Ovary (tissue), 9 donors: ENCODE measurements around the gene TJP2. TPM values are rescaled to one million over a fixed set of nuclear protein-coding genes. Genes with fewer than 3 reads are reported as not detected.

Experiments used
- DNase-seq, 5 donors: peaks; one replicate each; pipeline ENCODE4 v3.0.0-alpha.2; 2019 to 2020
- H3K27ac ChIP-seq, 2 donors: fragments of 200-600 bp; one replicate each; pipeline versions ENCODE4 v1.5.1 to v1.8.0; 2019 to 2022
- H3K27me3 ChIP-seq: fragments of 200-600 bp; one replicate; pipeline ENCODE4 v1.8.0; 2022
- H3K36me3 ChIP-seq: fragments of 200-600 bp; sonication (generic); one replicate; pipeline ENCODE4 v1.5.1; 2019
- H3K4me1 ChIP-seq: one replicate; pipeline ENCODE4 v1.8.1; 2013; ENCODE audit warnings: mild to moderate bottlenecking, moderate library complexity; ENCODE audit not compliant: insufficient read depth
- H3K4me3 ChIP-seq: fragments of 200-600 bp; sonication (generic); one replicate; pipeline ENCODE4 v1.5.1; 2017
- H3K9me3 ChIP-seq, 2 donors: fragments of 200-600 bp in 1 of 2; sonication (generic) in 1 of 2; one replicate each; pipeline versions ENCODE4 v1.5.1 to v1.8.1; 2013 to 2019; ENCODE audit warnings: mild to moderate bottlenecking in 1 of 2, moderate library complexity in 1 of 2
- CTCF ChIP-seq, 3 donors: fragments of 450-650 bp in 2 of 3; fragments of 200-600 bp in 1 of 3; IDR thresholded peaks; one replicate each; pipeline versions ENCODE4 v1.5.1 to v1.8.0; 2016 to 2022; ENCODE audit warnings: antibody characterized with exemption in 3 of 3, mild to moderate bottlenecking in 1 of 3
- EP300 ChIP-seq: sonication (generic); formaldehyde crosslinking; IDR thresholded peaks from one replicate; pipeline ENCODE4 v1.6.1; 2017; ENCODE audit warnings: antibody characterized with exemption
- POLR2A ChIP-seq: fragments of 450-650 bp; IDR thresholded peaks from one replicate; pipeline ENCODE4 v1.6.1; 2017; ENCODE audit warnings: antibody characterized with exemption, mild to moderate bottlenecking, moderate library complexity
- WGBS, 3 donors: extraction: QIAGEN DNeasy Blood & Tissue Kit in 1 of 3; methylation state at CpG; one replicate each; pipeline versions ENCODE4 v1.1.5 to v1.1.7; 2013 to 2017; 5-methylcytosine and 5-hydroxymethylcytosine counted together
- intact Hi-C, 4 donors: fragments of 100-400 bp; cut with DNase I; formaldehyde crosslinking; loops; one replicate each; pipeline versions ENCODE4 v1.11.0 to v1.15.1; 2022 to 2023
- polyA plus RNA-seq, 2 donors: library from polyadenylated mRNA; stranded (reverse); fragments of 200-250 nt in 1 of 2; fragments of 350-450 nt in 1 of 2; fragmentation: Illumina TruSeq in 1 of 2; extraction: RNeasy Lipid Tissue Mini Kit (QIAGEN cat#74804) in 1 of 2; gene quantifications; one replicate each; pipeline ENCODE4 v1.2.3, GENCODE V29; 2013 to 2014
- total RNA-seq, 7 donors: library from RNA; depleted of rRNA in 2 of 7; stranded (reverse); fragments of >200 nt in 2 of 7; fragmentation: NEBNext Ultra II Directional in 3 of 7; extraction: Animal tissue kit (Norgen Biotek cat#: 25700) in 3 of 7; gene quantifications; one replicate each; pipeline versions ENCODE4 v1.1.0 to v1.2.4, GENCODE V29; 2016 to 2023
- donor health status: DM: no; HTN: no; CAD: no; lungs with moderate emphysema.
- donor health status: DM: no; HTN: no; CAD: no.
- donor health status: Bipolar disorder and iron deficiency.
- donor health status: DM: yes; HTN: yes; CAD: no.
- donor health status: DM: no; HTN: no; CAD: no.
- donor health status: DM: yes; HTN: yes; CAD: no.

TJP2 gene
- total and polyA plus RNA-seq, 9 donors = 40.5 to 143 (median 68.5) TPM

- Histone ChIP-seq H3K9me3 (peaks cover 0 to 2% of the 10 kb centered on the region in 2 donors), H3K4me1 (no peaks in the 10 kb centered on the region), H3K27ac (no peak overlapping the region), H3K4me3 (no peak overlapping the region), H3K27me3 (no peaks in the 10 kb centered on the region), H3K36me3 (no peaks in the 10 kb centered on the region)
- 66 to 73% (median 69%) methylated on average over 4 of the region's 4 CpGs for WGBS, 3 donors
- intact Hi-C loops = no loop called here
- TF ChIP-seq CTCF (IDR thresholded peaks at IDR 0.05) (no peak), POLR2A (no peak), EP300 (no peak)
- DNase-seq = no peak
These were observed 99.1 kb downstream of the TJP2 start for GRCh38 chr9:69273161-69273560.

- Histone ChIP-seq H3K27me3 (no peaks in the 10 kb centered on the region), H3K36me3 (no peaks in the 10 kb centered on the region), H3K4me1 (no peaks in the 10 kb centered on the region), H3K9me3 (peaks cover 0 to 2% of the 10 kb centered on the region in 2 donors), H3K4me3 (no peak overlapping the region), H3K27ac (no peak overlapping the region)
- intact Hi-C loops = no loop called here
- 49 to 83% (median 52%) methylated on average over 5 of the region's 5 CpGs for WGBS, 3 donors
- no peak for DNase-seq
- no peak for TF ChIP-seq CTCF (IDR thresholded peaks at IDR 0.05)
- TF ChIP-seq EP300 = peak; percentile 19
These were observed 102.7 kb downstream of the TJP2 start for GRCh38 chr9:69276775-69277174.

- Histone ChIP-seq H3K4me1 (no peaks in the 10 kb centered on the region), H3K36me3 (no peaks in the 10 kb centered on the region), H3K9me3 (peaks cover 0 to 2% of the 10 kb centered on the region in 2 donors), H3K27me3 (no peaks in the 10 kb centered on the region), H3K4me3 (no peak overlapping the region), H3K27ac (no peak overlapping the region)
- TF ChIP-seq CTCF (IDR thresholded peaks at IDR 0.05) = no peak
- no peak for TF ChIP-seq EP300
- TF ChIP-seq POLR2A = no peak
- DNase-seq = no peak
- intact Hi-C loops = no loop called here
- WGBS, 3 donors = 77 to 83% (median 78%) methylated on average over 5 of the region's 5 CpGs
These were observed 105.1 kb downstream of the TJP2 start for GRCh38 chr9:69279084-69279731.

- 12 to 26% (median 13%) methylated on average over 3 of the region's 3 CpGs for WGBS, 3 donors
- Histone ChIP-seq H3K4me3 (no peak overlapping the region), H3K36me3 (no peaks in the 10 kb centered on the region), H3K27me3 (no peaks in the 10 kb centered on the region), H3K4me1 (no peaks in the 10 kb centered on the region), H3K27ac (no peak overlapping the region), H3K9me3 (peaks cover 0 to under 1% of the 10 kb centered on the region in 2 donors)
- DNase-seq = no peak
- TF ChIP-seq CTCF (IDR thresholded peaks at IDR 0.05) (no peak), EP300 (no peak), POLR2A (no peak)
- intact Hi-C loops = no loop called here
These were observed 105.7 kb downstream of the TJP2 start for GRCh38 chr9:69279733-69280132.
